NCI-H1417 (cell line): ENCODE data around the gene RPS26.

ENCODE experiments used
- DNase-seq, 3 experiments: peaks; one replicate each; lab custom pipeline; 2025; lab: John Stamatoyannopoulos, UW

The RPS26 gene

DNA sequence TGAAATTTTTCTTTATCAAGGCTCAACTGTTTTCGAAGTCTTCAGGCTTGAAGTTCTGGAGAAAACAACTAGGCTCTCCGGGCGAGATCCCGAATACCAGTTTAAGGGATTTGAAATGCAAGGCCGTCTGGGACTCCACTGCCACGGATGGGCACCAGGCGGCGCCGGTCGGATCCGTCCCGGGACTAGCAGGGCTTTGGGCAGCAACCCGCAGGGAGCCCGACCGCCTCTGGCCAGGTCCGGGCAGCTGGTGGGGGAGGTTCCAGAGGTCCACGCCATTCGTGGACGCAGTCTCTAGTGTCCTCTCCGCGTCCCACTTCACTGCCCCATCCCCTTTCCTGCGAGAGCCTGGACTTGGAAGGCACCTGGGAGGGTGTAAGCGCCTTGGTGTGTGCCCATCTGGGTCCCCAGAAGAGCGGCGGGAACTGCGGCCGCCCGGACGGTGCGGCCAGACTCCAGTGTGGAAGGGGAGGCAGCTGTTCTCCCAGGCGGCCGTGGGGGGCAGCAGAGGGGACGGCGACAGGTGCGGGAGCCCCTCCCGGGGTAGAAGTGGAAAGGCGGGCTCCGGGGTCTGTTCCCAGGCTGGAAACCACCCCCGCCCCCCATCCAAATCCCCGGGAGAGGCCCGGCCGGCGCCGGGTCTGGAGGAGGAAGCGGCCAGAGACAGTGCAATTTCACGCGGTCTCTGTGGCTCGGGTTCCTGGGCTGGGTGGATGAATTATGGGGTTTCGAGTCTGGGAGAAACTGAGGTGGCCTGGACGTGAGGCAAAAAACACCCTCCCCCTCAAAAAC is 37.4 kb downstream of the RPS26 start:
- peak; percentile 32 to 72 (median 70) for DNase-seq

DNA sequence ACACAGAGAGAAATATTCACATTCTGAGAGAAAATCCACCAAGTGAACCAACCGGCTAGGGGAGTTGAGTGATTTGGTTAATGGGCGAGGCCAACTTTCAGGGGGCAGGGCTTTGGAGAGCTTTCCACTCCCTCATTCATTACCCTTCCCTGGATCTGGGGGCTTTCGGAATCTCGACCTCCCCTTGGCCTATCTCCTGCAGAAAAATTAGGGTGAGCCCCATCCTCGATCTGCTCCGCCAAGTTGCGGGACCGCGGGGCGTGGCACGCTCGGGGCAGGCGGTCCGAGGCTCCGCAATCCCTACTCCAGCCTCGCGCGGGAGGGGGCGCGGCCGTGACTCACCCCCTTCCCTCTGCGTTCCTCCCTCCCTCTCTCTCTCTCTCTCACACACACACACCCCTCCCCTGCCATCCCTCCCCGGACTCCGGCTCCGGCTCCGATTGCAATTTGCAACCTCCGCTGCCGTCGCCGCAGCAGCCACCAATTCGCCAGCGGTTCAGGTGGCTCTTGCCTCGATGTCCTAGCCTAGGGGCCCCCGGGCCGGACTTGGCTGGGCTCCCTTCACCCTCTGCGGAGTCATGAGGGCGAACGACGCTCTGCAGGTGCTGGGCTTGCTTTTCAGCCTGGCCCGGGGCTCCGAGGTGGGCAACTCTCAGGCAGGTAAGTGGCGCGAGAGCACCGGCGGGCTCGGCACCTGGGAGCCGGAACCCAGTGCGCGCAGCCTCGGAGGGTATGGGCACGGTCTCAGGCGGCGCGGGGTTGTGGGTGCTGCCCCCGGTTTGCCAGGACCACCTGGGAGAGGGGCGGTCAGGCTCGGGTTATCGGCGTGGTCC is 38.2 kb downstream of the RPS26 start, which contains the start of gene ERBB3:
TSS of gene ERBB3 (plus strand) at position 443 of the 833 bp plus-strand sequence. CDS start at position 579, 136 bp downstream.
- peak; percentile 62 to 85 (median 82) for DNase-seq

DNA sequence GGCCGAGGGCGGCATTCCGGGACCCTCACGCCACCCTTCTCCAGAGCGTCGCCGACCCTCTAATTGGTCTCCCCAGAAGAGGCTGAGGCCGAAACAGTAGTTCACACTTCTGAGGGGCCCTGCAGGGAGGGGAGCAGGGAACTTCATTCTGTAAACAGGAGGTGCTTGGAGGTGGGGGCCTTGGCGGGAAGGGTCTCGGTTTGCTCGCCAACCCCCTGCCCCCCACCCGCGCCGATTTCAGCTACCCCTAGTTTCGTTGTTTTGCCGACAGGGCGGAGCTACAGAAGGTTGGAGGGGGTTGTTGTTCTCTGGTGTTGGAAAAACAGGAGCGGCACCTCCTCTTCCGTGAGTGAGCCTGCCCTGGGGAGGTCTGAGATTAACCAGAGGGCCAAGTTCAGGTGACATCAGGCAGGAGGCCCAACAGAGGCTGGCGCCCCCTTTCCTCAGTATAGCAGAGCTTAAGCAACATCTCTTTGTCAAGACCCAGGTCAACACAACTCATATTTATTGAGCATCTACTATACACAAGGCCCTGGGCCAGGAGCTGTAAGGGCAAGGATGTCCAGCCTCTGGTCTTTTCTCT is 38.9 kb downstream of the RPS26 start:
- DNase-seq, result no peak

DNA sequence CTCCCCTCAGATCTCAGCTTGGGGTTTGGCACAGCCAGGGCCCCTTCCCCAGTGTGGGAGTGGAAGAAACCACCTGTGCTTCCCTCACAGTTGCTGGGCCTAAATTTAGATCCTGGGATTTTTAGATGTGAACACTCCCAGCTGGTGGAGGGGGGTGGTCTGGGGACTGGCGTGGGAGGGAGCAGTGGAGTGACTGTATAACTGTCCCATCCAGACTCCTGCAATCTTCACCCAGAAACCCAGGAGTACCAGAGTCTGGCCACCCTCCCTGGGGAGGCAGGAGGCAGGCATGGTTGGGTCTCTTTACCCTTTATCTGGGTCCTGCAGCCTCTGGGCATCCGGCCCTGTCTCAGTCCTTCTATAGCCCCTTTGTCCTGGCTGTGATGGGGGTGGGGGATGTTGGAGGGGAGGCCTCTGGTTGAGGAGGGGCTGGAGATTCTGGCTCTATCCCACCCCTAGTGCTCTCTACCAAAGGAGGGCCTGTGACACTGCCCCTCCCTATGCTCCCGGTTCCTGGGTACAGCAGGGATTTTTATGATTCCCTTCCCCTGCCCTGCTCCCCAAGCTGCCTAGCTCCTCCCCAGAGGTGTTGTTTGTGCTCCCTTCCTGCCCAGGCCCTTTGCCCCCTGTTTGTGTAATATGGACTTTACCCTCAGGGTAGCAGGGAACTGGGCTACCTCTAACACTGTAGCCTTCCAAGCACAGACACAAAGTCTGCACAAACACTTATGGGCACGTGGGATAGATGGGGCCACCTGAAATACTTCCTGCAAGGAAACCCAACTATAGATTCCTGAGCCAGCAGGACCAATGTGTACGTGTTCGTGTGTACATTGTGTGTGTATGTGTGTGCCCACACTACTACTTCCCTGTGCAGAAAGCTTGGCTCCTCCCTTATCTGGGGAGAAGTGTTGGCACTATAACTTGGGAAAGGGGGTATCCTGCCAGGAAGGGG is 40.0 kb downstream of the RPS26 start:
- no peak for DNase-seq

DNA sequence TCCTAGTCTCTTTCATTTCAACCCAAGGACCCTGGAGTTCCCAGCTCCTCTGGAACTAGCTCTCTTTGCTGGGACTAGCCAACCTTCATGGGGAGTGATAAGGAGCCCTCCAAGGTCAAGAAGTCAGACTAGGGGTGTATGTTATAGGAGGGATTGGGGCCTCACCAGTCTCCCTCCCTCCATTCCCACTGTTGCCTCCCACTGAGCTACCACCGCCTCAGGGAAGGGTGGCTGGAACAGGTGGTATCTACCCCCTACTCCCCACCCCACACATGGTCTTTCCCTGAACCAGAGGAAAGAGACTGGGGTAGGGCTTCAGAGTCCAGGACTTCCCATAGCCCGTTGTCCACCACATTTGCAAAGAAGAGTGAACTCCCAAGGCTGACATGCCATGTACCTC is 40.7 kb downstream of the RPS26 start:
- DNase-seq, result no peak

DNA sequence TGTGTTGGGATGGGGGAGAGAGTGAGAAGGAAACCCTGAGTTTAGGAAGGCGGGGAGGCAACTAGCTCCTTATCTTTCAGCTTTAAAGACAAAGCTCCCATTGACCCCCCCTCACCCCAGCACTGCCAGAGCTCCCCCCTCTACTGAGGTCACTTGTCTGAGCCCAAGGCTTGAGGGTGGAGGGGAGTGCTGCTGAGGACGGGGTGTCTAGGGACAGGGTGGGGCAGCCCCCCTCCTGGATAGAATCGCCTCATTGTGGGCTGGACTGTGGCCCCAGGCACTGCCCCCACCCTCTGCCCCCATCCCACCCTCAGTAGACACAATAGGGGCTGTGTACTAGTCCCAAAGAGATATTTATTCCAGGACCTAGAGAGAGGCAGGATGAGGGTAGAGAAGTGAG is 41.2 kb downstream of the RPS26 start:
- no peak for DNase-seq

DNA sequence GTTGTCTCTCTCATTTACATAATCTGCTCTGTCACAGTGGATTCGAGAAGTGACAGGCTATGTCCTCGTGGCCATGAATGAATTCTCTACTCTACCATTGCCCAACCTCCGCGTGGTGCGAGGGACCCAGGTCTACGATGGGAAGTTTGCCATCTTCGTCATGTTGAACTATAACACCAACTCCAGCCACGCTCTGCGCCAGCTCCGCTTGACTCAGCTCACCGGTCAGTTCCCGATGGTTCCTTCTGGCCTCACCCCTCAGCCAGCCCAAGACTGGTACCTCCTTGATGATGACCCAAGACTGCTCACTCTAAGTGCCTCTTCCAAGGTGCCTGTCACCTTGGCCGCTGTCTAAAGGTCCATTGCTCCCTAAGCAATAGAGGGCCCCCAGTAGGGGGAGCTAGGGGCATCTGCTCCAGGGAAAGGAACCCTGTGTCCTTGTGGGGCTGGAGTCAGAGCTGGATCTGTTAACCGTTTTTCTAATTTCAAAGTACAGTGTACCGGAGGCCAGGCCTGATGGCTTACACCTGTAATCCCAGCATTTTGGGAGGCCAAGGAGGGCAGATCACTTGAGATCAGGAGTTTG is 43.3 kb downstream of the RPS26 start:
- peak in 1 of 3 experiments; percentile 6 for DNase-seq

DNA sequence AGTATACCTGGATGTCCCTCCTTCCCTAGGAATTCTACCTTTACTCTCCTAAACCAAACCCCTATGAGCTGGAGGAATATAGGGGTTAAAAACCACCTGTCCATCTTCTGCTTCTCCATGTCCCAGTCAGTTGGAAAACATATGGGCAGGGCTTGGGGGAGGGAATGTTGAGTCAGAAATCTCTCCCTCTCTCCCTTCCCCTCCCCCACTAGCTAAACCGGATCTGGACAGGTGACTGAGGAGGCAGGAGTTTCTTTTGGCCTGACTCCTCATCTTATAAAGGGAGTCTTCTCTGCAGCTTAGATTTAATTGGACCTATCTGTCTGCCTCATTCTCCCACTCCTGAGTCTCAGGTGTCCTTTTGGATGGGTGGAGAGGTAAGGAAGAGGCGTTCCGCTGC is 44.4 kb downstream of the RPS26 start:
- no peak for DNase-seq

DNA sequence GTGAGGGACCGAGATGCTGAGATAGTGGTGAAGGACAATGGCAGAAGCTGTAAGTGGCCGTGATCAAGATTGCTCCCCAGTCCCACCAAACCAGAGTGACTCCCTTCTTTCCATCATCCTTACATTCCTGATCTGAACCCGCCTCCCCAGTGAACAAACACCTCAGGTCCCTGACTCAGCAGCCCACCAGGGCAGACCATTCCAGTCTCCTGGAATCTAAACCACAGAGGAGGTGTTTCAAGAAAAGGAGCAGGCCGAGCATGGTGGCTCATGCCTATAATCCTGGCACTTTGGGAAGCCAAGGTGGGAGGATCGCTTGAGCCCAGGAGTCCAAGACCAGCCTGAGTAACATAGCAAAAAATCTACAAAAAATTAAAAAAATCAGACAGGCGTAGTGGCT is 44.9 kb downstream of the RPS26 start:
- no peak for DNase-seq

DNA sequence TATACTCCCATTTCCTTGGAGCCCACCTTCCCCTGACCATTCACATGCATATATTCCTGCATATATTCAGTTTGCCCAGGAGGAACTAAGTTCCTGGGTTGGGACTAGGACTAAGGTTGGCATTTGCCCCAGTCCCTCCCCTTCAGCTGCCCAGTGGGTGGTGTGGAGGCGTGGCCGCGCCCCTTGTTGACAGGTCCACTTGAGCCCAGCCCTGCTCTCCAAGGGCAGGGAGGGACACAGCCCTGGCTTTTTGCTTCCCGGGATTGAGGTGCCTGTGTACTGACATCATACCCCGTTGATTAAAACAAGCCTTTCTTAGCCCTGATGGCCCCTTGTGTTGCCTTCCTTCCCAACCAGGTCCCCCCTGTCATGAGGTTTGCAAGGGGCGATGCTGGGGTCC is 45.5 kb downstream of the RPS26 start:
- peak; percentile 14 to 59 (median 18) for DNase-seq
